Small intestine (tissue), 16 donors: Measurements from ENCODE around the gene ACADL. TPM values are rescaled to one million over a fixed set of nuclear protein-coding genes. Genes with fewer than 3 reads are reported as not detected.

Source experiments
- DNase-seq, 2 donors: peaks; one replicate each; pipeline versions ENCODE4 v3.0.0 to v3.0.0-alpha.2; 2013
- FAIRE-seq: peaks from 2 replicates; lab custom pipeline; 2012; peaks lifted over from hg19 to GRCh38; lab: Jason Lieb, UNC
- H3K27ac ChIP-seq, 3 donors: one replicate each; pipeline ENCODE4 v1.5.1; 2013; ENCODE audit warnings: low read length in 2 of 3, mild to moderate bottlenecking in 2 of 3, control low read depth in 1 of 3, inconsistent platforms in 1 of 3, low read depth in 1 of 3, moderate library complexity in 1 of 3
- H3K27me3 ChIP-seq, 3 donors: one replicate each; pipeline ENCODE4 v1.6.1; 2013; ENCODE audit warnings: low read length in 3 of 3, inconsistent platforms in 1 of 3; ENCODE audit not compliant: control insufficient read depth in 3 of 3, insufficient read depth in 3 of 3
- H3K36me3 ChIP-seq, 3 donors: one replicate each; pipeline ENCODE4 v1.6.1; 2013; ENCODE audit warnings: low read length in 3 of 3, inconsistent platforms in 1 of 3, low read depth in 1 of 3, mild to moderate bottlenecking in 1 of 3, moderate library complexity in 1 of 3; ENCODE audit not compliant: control insufficient read depth in 3 of 3, insufficient read depth in 2 of 3
- H3K4me1 ChIP-seq, 3 donors: one replicate each; pipeline ENCODE4 v1.6.1; 2013; ENCODE audit warnings: low read length in 2 of 3, inconsistent platforms in 1 of 3, low read depth in 1 of 3, mild to moderate bottlenecking in 1 of 3, moderate library complexity in 1 of 3; ENCODE audit not compliant: control insufficient read depth in 3 of 3, insufficient read depth in 2 of 3
- H3K4me3 ChIP-seq, 3 donors: one replicate each; pipeline ENCODE4 v1.5.1; 2013; ENCODE audit warnings: low read length in 3 of 3, control low read depth in 1 of 3, inconsistent platforms in 1 of 3, low read depth in 1 of 3, mild to moderate bottlenecking in 1 of 3, moderate library complexity in 1 of 3
- H3K9me3 ChIP-seq, 2 donors: one replicate each; pipeline ENCODE4 v1.6.1; 2013; ENCODE audit warnings: low read depth in 1 of 2, low read length in 1 of 2; ENCODE audit not compliant: control insufficient read depth in 2 of 2, insufficient read depth in 1 of 2
- WGBS, 3 donors: extraction: QIAGEN DNeasy Blood & Tissue Kit; methylation state at CpG; one replicate each; pipeline ENCODE4 v1.1.7; 2013; 5-methylcytosine and 5-hydroxymethylcytosine counted together
- long read RNA-seq, 10 donors: transcript quantifications; one replicate each; lab custom pipeline, GENCODE V29; 2026
- polyA plus RNA-seq, 4 donors: library from polyadenylated mRNA; stranded (reverse) in 3 of 4; unstranded in 1 of 4; fragments of 200-250 nt in 3 of 4; fragments of 120-200 nt in 1 of 4; gene quantifications; one replicate each; pipeline versions ENCODE4 v1.2.1 to v1.2.3, GENCODE V29; 2013
- donor health status: healthy with polysubstance abuse.
- donor health status: control.
- donor health status: control.
- donor health status: Bipolar disorder and iron deficiency.
- donor health status: healthy.

Gene ACADL
- polyA plus RNA-seq, result 1 to 10 TPM in 1 of 4 donors, under 1 TPM in 1, not detected in 2; 0.16 to 6.4 TPM
- long read RNA-seq, donor 1, result 0 reads
- long read RNA-seq, donor 2, result 0 reads
- long read RNA-seq, donor 3, result 0 reads
- long read RNA-seq, donor 4, result 0 reads
- long read RNA-seq, donor 5, result 0 reads
- long read RNA-seq, donor 6, result 0 reads
- long read RNA-seq, donor 7, result 0 reads
- long read RNA-seq, donor 8, result 0 reads
- long read RNA-seq, donor 9, result 0 reads
- long read RNA-seq, donor 10, result 0 reads

GRCh38 chr2:210224941-210225672 lies at the start of gene ACADL:
ACADL (minus strand) TSS chr2:210225447; CDS start chr2:210225263, 184 bp downstream.
- no peaks in the 10 kb centered on the region for H3K9me3 ChIP-seq
- DNase-seq (peak; percentile 69 to 73), FAIRE-seq (no peak)
- peak within 1 kb of the TSS in 2 of 3 donors; percentile 46 to 48 for H3K4me3 ChIP-seq
- H3K27me3 ChIP-seq, result peaks cover 0 to 42% (median 7%) of the 10 kb centered on the region in 3 donors
- H3K27ac ChIP-seq, result no peak within 1 kb of the TSS
- 1 to 3% (median 2%) methylated on average over 61 to 69 of the region's 69 CpGs for WGBS, 3 donors
- no peaks in the 10 kb centered on the region for H3K4me1 ChIP-seq
- H3K36me3 ChIP-seq, result no peaks in the 10 kb centered on the region

- H3K27ac ChIP-seq, result no peak overlapping the region
- H3K36me3 ChIP-seq, result no peaks in the 10 kb centered on the region
- no peak overlapping the region for H3K4me3 ChIP-seq
- H3K9me3 ChIP-seq, result no peaks in the 10 kb centered on the region
- peaks cover 0 to 2% (median 0%) of the 10 kb centered on the region in 3 donors for H3K27me3 ChIP-seq
- DNase-seq, result no peak
- H3K4me1 ChIP-seq, result no peaks in the 10 kb centered on the region
- FAIRE-seq, result no peak
Measured at GRCh38 chr2:210271300-210271699, 46.1 kb upstream of the ACADL start.

GRCh38 chr2:210269148-210269547 lies 43.9 kb upstream of the ACADL start:
- Histone ChIP-seq H3K4me1 (no peaks in the 10 kb centered on the region), H3K4me3 (no peak overlapping the region), H3K27ac (no peak overlapping the region), H3K9me3 (no peaks in the 10 kb centered on the region), H3K36me3 (no peaks in the 10 kb centered on the region), H3K27me3 (peaks cover 0 to 2% (median 0%) of the 10 kb centered on the region in 3 donors)
- WGBS, 3 donors, result 28 to 37% (median 34%) methylated on average over 3 of the region's 3 CpGs
- FAIRE-seq (no peak), DNase-seq (no peak)

GRCh38 chr2:210268281-210268680 lies 43.0 kb upstream of the ACADL start:
- no peak for FAIRE-seq
- no peak overlapping the region for H3K27ac ChIP-seq
- 84 to 91% (median 88%) methylated on average over 1 of the region's 1 CpG for WGBS, 3 donors
- no peak overlapping the region for H3K4me3 ChIP-seq
- H3K27me3 ChIP-seq, result peaks cover 0 to 2% (median 0%) of the 10 kb centered on the region in 3 donors
- H3K36me3 ChIP-seq, result no peaks in the 10 kb centered on the region
- no peak for DNase-seq
- no peaks in the 10 kb centered on the region for H3K4me1 ChIP-seq
- no peaks in the 10 kb centered on the region for H3K9me3 ChIP-seq

GRCh38 chr2:210267698-210268097 lies 42.5 kb upstream of the ACADL start:
- WGBS, 3 donors, result 13 to 58% (median 36%) methylated on average over 1 of the region's 1 CpG
- Histone ChIP-seq H3K4me1 (no peaks in the 10 kb centered on the region), H3K9me3 (no peaks in the 10 kb centered on the region), H3K4me3 (no peak overlapping the region), H3K27ac (no peak overlapping the region), H3K27me3 (peaks cover 0 to 2% (median 0%) of the 10 kb centered on the region in 3 donors), H3K36me3 (no peaks in the 10 kb centered on the region)
- DNase-seq (no peak), FAIRE-seq (no peak)

GRCh38 chr2:210264282-210264681 lies 39.0 kb upstream of the ACADL start:
- DNase-seq, result no peak
- H3K9me3 ChIP-seq, result no peaks in the 10 kb centered on the region
- WGBS, 3 donors, result 80 to 84% (median 84%) methylated on average over 1 of the region's 1 CpG
- no peaks in the 10 kb centered on the region for H3K36me3 ChIP-seq
- no peak overlapping the region for H3K4me3 ChIP-seq
- H3K4me1 ChIP-seq, result no peaks in the 10 kb centered on the region
- FAIRE-seq, result no peak
- peaks cover 0 to 2% (median 0%) of the 10 kb centered on the region in 3 donors for H3K27me3 ChIP-seq
- no peak overlapping the region for H3K27ac ChIP-seq

- DNase-seq (no peak), FAIRE-seq (no peak)
- H3K27me3 ChIP-seq, result peaks cover 0 to 2% (median 0%) of the 10 kb centered on the region in 3 donors
- H3K4me3 ChIP-seq, result no peak overlapping the region
- H3K36me3 ChIP-seq, result no peaks in the 10 kb centered on the region
- no peaks in the 10 kb centered on the region for H3K4me1 ChIP-seq
- no peak overlapping the region for H3K27ac ChIP-seq
- 63 to 79% (median 72%) methylated on average over 2 of the region's 2 CpGs for WGBS, 3 donors
- H3K9me3 ChIP-seq, result no peaks in the 10 kb centered on the region
Measured at GRCh38 chr2:210263841-210264240, 38.6 kb upstream of the ACADL start.

- DNase-seq, result no peak
- no peaks in the 10 kb centered on the region for H3K36me3 ChIP-seq
- no peak overlapping the region for H3K4me3 ChIP-seq
- no peaks in the 10 kb centered on the region for H3K9me3 ChIP-seq
- H3K4me1 ChIP-seq, result no peaks in the 10 kb centered on the region
- WGBS, 3 donors, result 68 to 76% (median 75%) methylated on average over 2 of the region's 2 CpGs
- FAIRE-seq, result no peak
- H3K27ac ChIP-seq, result no peak overlapping the region
- H3K27me3 ChIP-seq, result peaks cover 0 to 2% (median 0%) of the 10 kb centered on the region in 3 donors
Measured at GRCh38 chr2:210262036-210262435, 36.8 kb upstream of the ACADL start.
